Neuronal stem cell (in vitro differentiated cells): ENCODE data around the gene IL6ST.
"Not testable (repeated sequence)": the region's sequence is repeated elsewhere in the genome, so short reads cannot be mapped to it uniquely, and the experiment has no call there.

Source experiments
- DNase-seq: peaks from one replicate; pipeline ENCODE4 v3.0.0-alpha.2; 2013; ENCODE audit warnings: low spot score
- H2AFZ ChIP-seq: one replicate; pipeline ENCODE4 v1.6.1; 2013; ENCODE audit warnings: mild to moderate bottlenecking, low read length, inconsistent platforms
- H2AK5ac ChIP-seq: 2 replicates; pipeline ENCODE4 v1.6.1; 2013; ENCODE audit warnings: low read depth, mild to moderate bottlenecking, inconsistent platforms, low read length, moderate library complexity, mixed read lengths
- H2BK120ac ChIP-seq: 2 replicates; pipeline ENCODE4 v1.6.1; 2013; ENCODE audit warnings: low read depth, mild to moderate bottlenecking, inconsistent platforms, low read length, moderate library complexity, mixed read lengths
- H2BK12ac ChIP-seq: one replicate; pipeline ENCODE4 v1.6.1; 2013; ENCODE audit warnings: low read length, inconsistent platforms
- H2BK15ac ChIP-seq: 2 replicates; pipeline ENCODE4 v1.6.1; 2013; ENCODE audit warnings: mild to moderate bottlenecking, low read length, inconsistent platforms, mixed read lengths
- H2BK5ac ChIP-seq: one replicate; pipeline ENCODE4 v1.6.1; 2013; ENCODE audit warnings: inconsistent platforms, mild to moderate bottlenecking, low read length, moderate library complexity
- H3K14ac ChIP-seq: one replicate; pipeline ENCODE4 v1.6.1; 2013; ENCODE audit warnings: low read length, inconsistent platforms
- H3K18ac ChIP-seq: 2 replicates; pipeline ENCODE4 v1.6.1; 2013; ENCODE audit warnings: low read length, inconsistent platforms
- H3K23ac ChIP-seq: 2 replicates; pipeline ENCODE4 v1.6.1; 2013; ENCODE audit warnings: low read depth, mild to moderate bottlenecking, mixed read lengths, low read length, inconsistent platforms; ENCODE audit not compliant: poor library complexity
- H3K27ac ChIP-seq: replicated peaks from 3 replicates; pipeline ENCODE4 v1.5.1; 2013; ENCODE audit warnings: low read length, inconsistent platforms
- H3K27me3 ChIP-seq, 3 experiments: 2 replicates each; pipeline ENCODE4 v1.6.1; 2013; ENCODE audit warnings: low read length in 3 of 3, mild to moderate bottlenecking in 2 of 3, inconsistent platforms in 1 of 3, low read depth in 1 of 3, mixed read lengths in 1 of 3, moderate library complexity in 1 of 3; ENCODE audit not compliant: control insufficient read depth in 3 of 3, insufficient read depth in 3 of 3
- H3K36me3 ChIP-seq, 2 donors: replicated peaks in 1 of 2; 2 replicates each; pipeline ENCODE4 v1.6.1; 2013; ENCODE audit warnings: low read length in 2 of 2; ENCODE audit not compliant: control insufficient read depth in 2 of 2, insufficient read depth in 2 of 2
- H3K4ac ChIP-seq: 2 replicates; pipeline ENCODE4 v1.6.1; 2013; ENCODE audit warnings: inconsistent platforms, mild to moderate bottlenecking, low read length, moderate library complexity
- H3K4me1 ChIP-seq, 2 donors: 1 replicate in 1 of 2; 2 replicates in 1 of 2; pipeline ENCODE4 v1.6.1; 2013; ENCODE audit warnings: low read length in 2 of 2, low read depth in 1 of 2; ENCODE audit not compliant: control insufficient read depth in 2 of 2, insufficient read depth in 1 of 2
- H3K4me2 ChIP-seq: one replicate; pipeline ENCODE4 v1.6.1; 2013; ENCODE audit warnings: mild to moderate bottlenecking, low read length, inconsistent platforms; ENCODE audit not compliant: insufficient read depth, poor library complexity, severe bottlenecking
- H3K4me3 ChIP-seq, 2 donors: 2 replicates each; pipeline ENCODE4 v1.5.1; 2013; ENCODE audit warnings: low read length in 2 of 2, mild to moderate bottlenecking in 2 of 2, inconsistent platforms in 1 of 2, moderate library complexity in 1 of 2
- H3K79me1 ChIP-seq: one replicate; pipeline ENCODE4 v1.6.1; 2013; ENCODE audit warnings: low read depth, mild to moderate bottlenecking, inconsistent platforms, low read length, moderate library complexity
- H3K9ac ChIP-seq: one replicate; pipeline ENCODE4 v1.6.1; 2013; ENCODE audit warnings: mild to moderate bottlenecking, low read depth, low read length, inconsistent platforms; ENCODE audit not compliant: poor library complexity
- H3K9me3 ChIP-seq, 2 donors: replicated peaks in 1 of 2; 2 replicates each; pipeline versions ENCODE3 to v1.6.1; 2013; ENCODE audit warnings: low read length in 2 of 2, mild to moderate bottlenecking in 2 of 2, inconsistent platforms in 1 of 2, low read depth in 1 of 2, mixed read lengths in 1 of 2, moderate library complexity in 1 of 2; ENCODE audit not compliant: control insufficient read depth in 2 of 2, insufficient read depth in 1 of 2
- H4K8ac ChIP-seq: one replicate; pipeline ENCODE4 v1.6.1; 2013; ENCODE audit warnings: low read depth, mild to moderate bottlenecking, inconsistent platforms, low read length, moderate library complexity
- H4K91ac ChIP-seq: one replicate; pipeline ENCODE4 v1.6.1; 2013; ENCODE audit warnings: low read length, low read depth, mild to moderate bottlenecking, inconsistent platforms; ENCODE audit not compliant: poor library complexity
- WGBS, 2 donors: extraction: QIAGEN DNeasy Blood & Tissue Kit; methylation state at CpG; one replicate each; pipeline ENCODE4 v1.1.7; 2013; ENCODE audit warnings: missing lambda C conversion rate in 2 of 2, mixed read lengths in 1 of 2; ENCODE audit not compliant: insufficient read length in 2 of 2, insufficient replicate concordance in 1 of 2; ENCODE audit errors: extremely low coverage in 2 of 2; 5-methylcytosine and 5-hydroxymethylcytosine counted together

The IL6ST gene

DNA sequence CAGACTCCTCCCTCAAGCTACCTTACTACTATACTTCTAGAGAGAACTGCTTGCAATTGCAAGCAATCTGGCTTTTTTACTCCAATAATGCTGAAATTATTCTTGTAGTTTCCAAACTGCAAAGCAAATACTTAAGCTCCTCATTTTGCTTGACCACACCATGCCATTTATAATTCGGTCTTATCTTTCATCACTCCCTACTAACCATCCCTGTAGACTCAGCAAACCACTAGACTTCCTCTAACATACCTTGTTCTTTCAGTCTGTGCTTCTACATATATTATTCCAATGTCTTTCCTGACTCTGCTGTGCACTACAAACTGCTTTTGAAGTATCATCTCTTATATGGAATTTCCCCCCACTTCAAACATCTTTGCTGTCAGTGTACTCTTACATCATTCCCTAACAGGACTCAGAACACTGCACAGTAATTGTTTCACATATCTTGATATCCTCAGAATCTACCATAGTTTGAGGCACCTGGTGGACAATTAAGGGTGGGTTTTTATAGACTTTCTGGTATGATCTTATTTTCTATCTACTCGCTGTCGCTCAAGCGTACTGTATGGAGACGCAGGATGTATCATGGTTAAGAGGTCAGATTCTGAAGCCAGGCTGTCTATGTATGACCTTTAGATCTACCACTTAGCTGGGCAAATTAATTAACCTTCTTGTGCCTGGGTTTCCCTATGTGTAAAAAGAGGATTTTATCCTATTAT, 2.8 kb downstream of the IL6ST start:
- Histone ChIP-seq H3K4ac (no peak overlapping the region), H3K14ac (no peak overlapping the region), H3K4me3 (no peak overlapping the region), H3K4me2 (no peak overlapping the region), H3K23ac (no peak overlapping the region), H3K36me3 (peaks cover 0 to 5% of the 10 kb centered on the region in 2 donors), H2BK120ac (no peak overlapping the region), H2AK5ac (no peak overlapping the region), H3K9ac (no peak overlapping the region), H3K27me3 (no peaks in the 10 kb centered on the region), H3K27ac (no peak overlapping the region), H2AFZ (no peak overlapping the region), H4K91ac (no peak overlapping the region), H2BK5ac (no peak overlapping the region), H3K79me1 (no peaks in the 10 kb centered on the region), H2BK15ac (no peak overlapping the region), H3K4me1 (peaks cover 0 to 10% of the 10 kb centered on the region in 2 donors), H3K9me3 (peaks cover 0 to 4% of the 10 kb centered on the region in 2 donors), H4K8ac (no peak overlapping the region), H2BK12ac (no peak overlapping the region), H3K18ac (no peak overlapping the region)
- WGBS, 2 donors, result no CpG with 5 or more reads among the region's 5 CpGs
- DNase-seq, result no peak

DNA sequence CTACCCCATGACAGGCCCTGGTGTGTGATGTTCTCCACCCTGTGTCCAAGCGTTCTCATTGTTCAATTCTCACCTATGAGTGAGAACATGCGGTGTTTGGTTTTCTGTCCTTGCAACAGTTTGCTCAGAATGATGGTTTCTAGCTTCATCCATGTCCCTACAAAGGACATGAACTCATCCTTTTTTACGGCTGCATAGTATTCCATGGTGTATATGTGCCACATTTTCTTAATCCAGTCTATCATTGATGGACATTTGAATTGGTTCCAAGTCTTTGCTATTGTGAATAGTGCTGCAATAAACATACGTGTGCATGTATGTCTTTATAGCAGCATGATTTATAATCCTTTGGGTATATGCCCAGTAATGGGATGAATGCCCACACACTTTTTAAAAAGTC, 3.9 kb downstream of the IL6ST start:
- H3K14ac ChIP-seq, H3K9ac ChIP-seq: not testable (repeated sequence)

DNA sequence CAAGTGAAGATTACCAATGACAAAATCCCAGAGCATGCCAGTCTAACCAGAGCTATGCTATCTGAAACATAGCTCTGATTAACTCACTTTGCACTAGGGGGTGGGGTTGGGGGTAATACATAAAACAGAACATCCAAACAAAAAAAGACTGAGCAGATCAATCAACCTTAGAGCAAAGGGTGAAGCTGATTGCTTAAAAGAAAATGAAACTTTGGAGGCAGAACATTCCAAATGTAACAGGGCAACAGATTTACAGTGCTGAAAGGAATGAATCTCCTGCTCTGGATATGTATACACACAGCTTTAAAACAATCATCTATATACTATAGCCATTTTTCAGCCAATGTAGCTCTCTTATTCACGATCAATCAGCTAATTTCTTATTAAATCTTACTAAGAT, 4.9 kb downstream of the IL6ST start:
- Histone ChIP-seq H2AFZ (no peak overlapping the region), H2BK12ac (no peak overlapping the region), H3K14ac (no peak overlapping the region), H3K9ac (no peak overlapping the region), H2AK5ac (no peak overlapping the region), H3K27me3 (no peaks in the 10 kb centered on the region), H3K4me1 (peaks cover 0 to 10% of the 10 kb centered on the region in 2 donors), H3K23ac (no peak overlapping the region), H3K4me2 (no peak overlapping the region), H2BK5ac (no peak overlapping the region), H2BK15ac (no peak overlapping the region), H4K8ac (no peak overlapping the region), H3K4me3 (no peak overlapping the region), H3K27ac (no peak overlapping the region), H4K91ac (no peak overlapping the region), H3K9me3 (peaks cover 0 to 13% of the 10 kb centered on the region in 2 donors), H3K4ac (no peak overlapping the region), H3K36me3 (peaks cover 0 to 13% of the 10 kb centered on the region in 2 donors), H3K79me1 (no peaks in the 10 kb centered on the region), H3K18ac (no peak overlapping the region), H2BK120ac (no peak overlapping the region)
- no peak for DNase-seq
- no CpG with 5 or more reads among the region's 1 CpG for WGBS, 2 donors

More for the DNA sequence above, 3.9 kb downstream of the IL6ST start:
- not testable (repeated sequence) for H4K91ac ChIP-seq, H2BK120ac ChIP-seq, H2BK5ac ChIP-seq, H4K8ac ChIP-seq, H2BK15ac ChIP-seq, H3K23ac ChIP-seq, H3K4me2 ChIP-seq, H3K4me1 ChIP-seq, DNase-seq, H2BK12ac ChIP-seq, H3K27ac ChIP-seq, H3K4me3 ChIP-seq, H3K4ac ChIP-seq, H3K18ac ChIP-seq, H3K27me3 ChIP-seq, H2AK5ac ChIP-seq, H3K79me1 ChIP-seq, H2AFZ ChIP-seq
- peaks cover 0 to 13% of the 10 kb centered on the region in 2 donors for H3K9me3 ChIP-seq
- H3K36me3 ChIP-seq, result peaks cover 0 to 13% of the 10 kb centered on the region in 2 donors
- no CpG with 5 or more reads among the region's 4 CpGs for WGBS, 2 donors

DNA sequence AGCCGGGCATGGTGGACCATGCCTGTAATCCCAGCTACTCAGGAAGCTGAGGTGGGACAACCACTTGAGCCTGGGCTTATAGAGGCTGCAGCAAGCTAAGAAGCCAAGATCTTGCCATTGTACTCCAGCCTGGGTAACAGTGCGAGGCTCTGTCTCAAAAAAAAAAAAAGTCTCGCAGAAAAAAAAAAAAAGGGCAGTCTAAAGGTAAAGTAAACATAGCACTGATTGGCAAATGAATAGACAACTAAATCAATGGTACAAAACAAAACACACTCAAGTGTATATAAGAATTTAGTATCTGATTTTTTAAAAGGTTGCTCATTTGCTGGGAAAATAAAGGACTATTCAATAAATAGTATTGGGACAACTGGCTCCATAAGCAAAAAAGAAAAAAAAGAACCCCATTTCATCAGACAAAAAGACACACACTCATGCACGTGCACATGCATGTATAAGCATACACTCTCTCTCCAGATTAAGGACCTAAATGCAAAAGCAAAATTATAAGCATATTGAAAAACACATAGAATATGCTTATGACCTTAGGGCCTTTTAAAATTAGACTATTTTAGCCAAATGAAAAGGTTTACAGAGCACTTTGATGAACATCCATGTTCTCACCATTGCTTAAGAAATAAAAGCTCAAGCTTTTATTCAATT, 5.7 kb downstream of the IL6ST start:
- H3K4me2 ChIP-seq, result no peak overlapping the region

More for the DNA sequence above, 5.7 kb downstream of the IL6ST start:
- H3K18ac ChIP-seq, result no peak overlapping the region
- H2BK12ac ChIP-seq, result no peak overlapping the region
- H3K9ac ChIP-seq, result no peak overlapping the region
- no CpG with 5 or more reads among the region's 4 CpGs for WGBS, 2 donors
- no peak overlapping the region for H2AFZ ChIP-seq
- no peak overlapping the region for H2BK15ac ChIP-seq
- H2AK5ac ChIP-seq, result no peak overlapping the region
- H3K4me3 ChIP-seq, result no peak overlapping the region
- no peak overlapping the region for H2BK5ac ChIP-seq
- no peak overlapping the region for H4K8ac ChIP-seq
- peaks cover 0 to 13% of the 10 kb centered on the region in 2 donors for H3K36me3 ChIP-seq
- no peak overlapping the region for H2BK120ac ChIP-seq
- no peaks in the 10 kb centered on the region for H3K79me1 ChIP-seq
- no peak overlapping the region for H3K27ac ChIP-seq
- no peaks in the 10 kb centered on the region for H3K27me3 ChIP-seq
- no peak overlapping the region for H3K14ac ChIP-seq
- H3K4me1 ChIP-seq, result peaks cover 0 to 10% of the 10 kb centered on the region in 2 donors
- H3K9me3 ChIP-seq, result peaks cover 0 to 13% of the 10 kb centered on the region in 2 donors
- DNase-seq, result no peak
- H4K91ac ChIP-seq, result no peak overlapping the region
- H3K23ac ChIP-seq, result no peak overlapping the region
- no peak overlapping the region for H3K4ac ChIP-seq
